K562 treated with DMSO at 1 percent for 48 hours (cell line): ENCODE measurements around the gene OR4C3. TPM values are rescaled to one million over a fixed set of nuclear protein-coding genes. Genes with fewer than 3 reads are reported as not detected.

Experiments
- total RNA-seq: library from RNA; unstranded; fragments of 300-600 nt; gene quantifications from 2 replicates; pipeline ENCODE4 v1.2.3, GENCODE V29; 2022; ENCODE audit warnings: low replicate concordance; ENCODE audit errors: extremely low read depth

OR4C3 gene
- total RNA-seq = not detected in 2 replicates

DNA sequence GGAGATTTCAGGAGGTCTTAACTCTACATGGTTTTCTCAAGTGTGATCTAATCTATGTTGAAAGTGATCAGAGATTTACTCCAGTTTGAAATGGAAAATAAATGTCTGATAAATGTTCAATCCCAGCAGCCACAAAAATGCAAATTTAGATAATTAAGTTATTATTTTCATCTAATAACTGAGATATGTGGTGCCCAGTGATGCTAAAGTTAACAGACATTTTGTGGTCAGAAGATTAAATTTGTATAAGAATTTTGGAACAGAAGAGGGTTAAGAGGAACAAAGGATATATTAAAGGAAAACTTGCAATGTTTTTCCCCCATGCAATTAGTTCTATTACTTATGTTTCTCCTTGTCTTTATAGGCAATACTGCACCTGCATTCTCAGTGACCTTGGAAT is at the start of gene OR4C3:
OR4C3 (plus strand) TSS at position 301 of the 400 bp plus-strand sequence. CDS start 102 bp downstream, outside the sequence.

DNA sequence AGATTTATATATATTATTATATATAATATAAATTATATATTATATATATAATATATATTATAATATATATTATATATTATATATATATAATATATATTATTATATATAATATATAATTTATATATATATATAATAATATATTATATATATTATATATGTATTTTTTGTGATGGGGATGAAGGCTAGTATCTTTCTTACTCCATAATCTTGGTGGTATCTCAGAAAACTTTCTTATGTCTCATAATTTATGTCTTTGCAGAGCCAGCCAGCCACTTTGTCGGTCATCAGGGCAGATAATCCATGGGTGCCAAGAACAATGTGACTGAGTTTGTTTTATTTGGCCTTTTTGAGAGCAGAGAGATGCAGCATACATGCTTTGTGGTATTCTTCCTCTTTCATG is 18.8 kb upstream of the OR4C3 start, which contains the start of gene OR4S1:
OR4S1 (plus strand) TSS at position 301 of the 400 bp plus-strand sequence; CDS start at position 301, 0 bp downstream.

DNA sequence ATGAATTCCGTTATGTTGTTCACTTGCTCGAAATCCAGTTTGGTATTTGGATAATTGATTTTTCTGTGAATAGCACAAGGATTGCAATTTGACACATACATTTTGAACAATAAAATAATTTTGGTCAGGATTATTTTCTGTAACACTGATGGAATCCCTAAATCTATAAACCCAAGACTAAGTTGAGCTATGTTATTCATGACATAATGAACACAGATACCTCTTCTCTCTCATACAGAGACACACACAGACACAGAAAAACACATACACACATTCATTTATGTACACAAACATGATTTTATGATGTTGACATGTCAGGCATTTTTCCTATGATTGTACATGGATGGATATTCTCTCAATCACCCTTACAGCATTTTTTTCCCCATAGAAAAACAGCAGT is 41.6 kb downstream of the OR4C3 start, which contains the start of gene OR4C5:
OR4C5 (minus strand) TSS at position 101 of the 400 bp plus-strand sequence; CDS start at position 101, 0 bp downstream.

Other genes starting within 250 kb of the OR4C3 start
- not detected in 2 replicates for gene OR4B1, start 108.1 kb upstream of the OR4C3 start, total RNA-seq
- not detected in 2 replicates for gene OR4X2, start 79.8 kb upstream of the OR4C3 start, total RNA-seq
- gene OR4X1, start 61.1 kb upstream of the OR4C3 start, total RNA-seq = not detected in 2 replicates
- gene OR4S1, start 18.7 kb upstream of the OR4C3 start, total RNA-seq = not detected in 2 replicates
- gene OR4C5, start 41.5 kb downstream of the OR4C3 start, total RNA-seq = not detected in 2 replicates
- gene OR4A47, start 163.9 kb downstream of the OR4C3 start, total RNA-seq = not detected in 2 replicates